Panc1 (cell line): ENCODE results near the gene TMEM164.

ENCODE experiments used
- CTCF ChIP-seq: fragments of 450-650 bp; IDR thresholded peaks from 2 replicates; pipeline ENCODE4 v1.5.1; 2017; ENCODE audit warnings: mild to moderate bottlenecking
- POLR2AphosphoS5 ChIP-seq: IDR thresholded peaks from 2 replicates; pipeline ENCODE4 v1.6.1; 2012; ENCODE audit warnings: mild to moderate bottlenecking, low read depth, low read length, moderate library complexity
- REST ChIP-seq, 2 experiments: IDR thresholded peaks; 2 replicates each; pipeline ENCODE4 v1.6.1; 2011 to 2012; ENCODE audit warnings: low read depth in 2 of 2, control low read depth in 1 of 2, low read length in 1 of 2, mild to moderate bottlenecking in 1 of 2, moderate library complexity in 1 of 2; ENCODE audit not compliant: insufficient read depth in 1 of 2
- SIN3A ChIP-seq: IDR thresholded peaks from 2 replicates; pipeline ENCODE4 v1.6.1; 2012; ENCODE audit warnings: low read depth, mild to moderate bottlenecking, low read length, moderate library complexity, borderline replicate concordance; ENCODE audit not compliant: insufficient read depth
- TCF7L2 ChIP-seq: IDR thresholded peaks from 2 replicates; pipeline ENCODE4 v1.6.1; 2011; ENCODE audit warnings: mild to moderate bottlenecking, low read depth, low read length, inconsistent platforms

- TF ChIP-seq CTCF (no peak), SIN3A (no peak), POLR2AphosphoS5 (no peak), REST (IDR thresholded peaks at IDR 0.05; ENCODE audit: insufficient read depth in 1 of 2, low read depth in 2 of 2, low read length in 1 of 2) (no peak), TCF7L2 (no peak)
Measured at GRCh38 chrX:110025395-110025794, 22.5 kb downstream of the TMEM164 start.
